DMS153 treated with DMSO at 0.1 percent for 48 hours (cell line): Measurements from ENCODE around the gene CIB4.

Experiments
- DNase-seq: peaks from one replicate; lab custom pipeline; 2025; ENCODE audit not compliant: unreplicated experiment; lab: John Stamatoyannopoulos, UW

The CIB4 gene

GRCh38 chr2:26623541-26624495 is 17.3 kb downstream of the CIB4 start:
- DNase-seq, result no peak

- no peak for DNase-seq
Observed at GRCh38 chr2:26621469-26622199, 19.5 kb downstream of the CIB4 start.

GRCh38 chr2:26620031-26620605 is 21.0 kb downstream of the CIB4 start:
- DNase-seq, result no peak

GRCh38 chr2:26619521-26619951 is 21.6 kb downstream of the CIB4 start:
- no peak for DNase-seq

DNA sequence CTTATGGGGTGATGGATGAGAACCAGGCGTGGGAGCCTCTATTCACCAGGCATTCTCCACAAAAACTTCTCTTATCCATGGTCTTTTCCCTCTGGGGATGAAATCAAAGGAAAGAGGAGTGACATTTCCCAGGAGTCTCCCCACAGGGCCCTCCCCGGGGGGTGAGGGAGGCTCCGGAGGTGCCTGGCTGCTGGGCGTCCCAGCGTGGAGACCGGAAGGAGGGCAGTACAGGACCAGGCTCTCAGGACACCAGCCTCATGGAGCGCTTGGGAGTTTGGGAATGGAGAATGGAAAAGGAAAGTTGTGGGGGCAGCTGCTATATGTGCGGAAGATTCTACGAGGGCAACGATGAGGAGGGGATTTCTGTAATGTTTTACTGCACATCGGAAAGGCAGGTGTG is 22.1 kb downstream of the CIB4 start:
- DNase-seq, result no peak

DNA sequence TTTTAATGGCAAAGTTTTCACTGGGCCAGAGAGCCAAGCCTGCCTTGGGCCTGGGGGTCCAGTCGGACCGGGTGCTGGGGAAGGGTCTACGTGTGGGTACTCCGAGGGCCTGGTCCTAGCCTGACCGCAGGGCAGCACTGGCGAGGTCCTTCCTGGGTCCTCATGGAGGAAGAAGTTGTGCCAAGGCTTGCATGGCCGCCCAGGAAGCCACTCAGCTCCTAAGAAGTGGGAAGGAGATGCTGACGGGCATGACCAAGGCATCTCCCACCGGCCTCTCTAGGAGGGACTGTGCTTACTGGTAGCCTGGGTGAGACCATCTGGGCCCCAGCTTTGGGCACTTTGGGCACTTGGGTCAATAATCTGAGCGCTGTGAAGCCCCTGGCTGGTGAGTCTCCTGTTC is 22.6 kb downstream of the CIB4 start:
- DNase-seq, result no peak

DNA sequence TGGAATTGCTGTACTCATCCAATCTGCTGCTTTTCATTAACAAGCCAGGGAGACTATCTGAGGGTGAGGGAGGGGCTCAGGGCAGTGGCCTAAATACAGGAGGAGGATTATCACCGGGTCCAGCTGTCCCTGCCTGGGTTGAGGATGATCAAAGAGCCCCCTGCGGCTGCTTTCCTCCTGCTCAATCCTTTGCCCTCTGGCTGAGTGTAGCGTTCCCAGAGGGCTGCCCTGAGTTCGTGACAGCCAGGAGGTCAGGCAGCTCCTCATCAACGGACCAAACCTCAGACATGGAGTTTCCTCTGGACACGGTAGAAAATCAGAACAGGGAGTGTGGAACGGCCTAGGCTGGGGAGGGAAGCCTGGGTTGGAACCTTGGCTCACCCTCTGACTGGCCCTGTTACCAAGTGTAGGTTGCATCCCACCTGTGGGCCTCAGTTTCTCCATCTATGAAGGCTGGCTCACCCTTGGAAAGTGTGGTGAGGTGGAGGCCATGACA is 23.5 kb downstream of the CIB4 start:
- no peak for DNase-seq

- no peak for DNase-seq
Observed at GRCh38 chr2:26616706-26617587, 24.2 kb downstream of the CIB4 start.

- no peak for DNase-seq
Observed at GRCh38 chr2:26615860-26616705, 25.1 kb downstream of the CIB4 start.

DNA sequence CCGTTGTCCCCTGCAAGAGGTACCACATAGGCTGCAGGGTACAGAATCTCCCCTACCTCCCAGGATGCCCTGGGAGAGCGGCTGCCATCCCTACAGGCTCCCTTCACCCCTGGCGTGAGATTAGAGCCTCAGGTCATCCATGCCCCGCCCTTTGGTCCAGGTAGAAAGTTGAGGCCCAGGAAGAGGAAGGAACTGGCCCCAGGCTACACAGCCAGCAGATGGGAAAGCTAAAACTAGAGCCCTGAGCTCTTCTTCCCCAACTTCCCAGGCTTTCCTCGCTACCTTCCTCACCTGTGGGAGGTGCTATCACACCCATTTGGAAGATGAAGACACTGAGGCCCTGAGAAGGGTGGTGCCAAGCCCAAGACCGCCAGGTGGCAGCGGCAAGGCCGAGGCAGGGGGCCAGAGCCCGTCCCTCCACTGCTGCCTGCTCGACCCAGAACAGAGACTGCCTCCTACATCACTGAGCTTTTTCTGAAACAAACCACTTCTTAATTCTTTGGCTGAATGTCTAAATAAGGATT is 25.8 kb downstream of the CIB4 start:
- DNase-seq, result no peak

- peak; percentile 26 for DNase-seq
Observed at GRCh38 chr2:26614216-26615138, 26.7 kb downstream of the CIB4 start.

GRCh38 chr2:26613241-26614215 is 27.6 kb downstream of the CIB4 start:
- peak; percentile 25 for DNase-seq

- no peak for DNase-seq
Observed at GRCh38 chr2:26612522-26613240, 28.5 kb downstream of the CIB4 start.

- no peak for DNase-seq
Observed at GRCh38 chr2:26612034-26612433, 29.1 kb downstream of the CIB4 start.

- no peak for DNase-seq
Observed at GRCh38 chr2:26610504-26611335, 30.4 kb downstream of the CIB4 start.

DNA sequence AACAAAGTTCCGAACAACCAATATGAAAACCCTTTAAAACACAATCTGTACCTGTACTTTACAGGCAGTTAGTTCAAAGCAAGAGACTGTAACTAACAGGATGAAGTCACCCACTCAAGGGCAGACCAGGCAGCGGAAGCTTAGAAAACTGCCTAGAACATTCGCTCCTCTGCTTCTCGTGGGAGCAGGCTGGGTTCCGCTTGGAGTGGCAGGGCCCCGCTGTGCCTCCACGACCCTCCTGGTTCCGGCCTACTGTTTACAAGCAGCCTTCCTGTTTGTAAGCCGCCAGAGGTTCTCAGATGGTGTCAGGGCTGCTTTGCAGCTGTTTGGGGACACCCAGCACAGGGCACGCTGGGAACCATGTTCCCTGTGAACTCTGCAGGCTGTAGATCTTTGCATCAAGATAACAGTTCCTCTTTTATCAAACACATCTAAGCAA is 31.3 kb downstream of the CIB4 start:
- DNase-seq, result no peak
